ENCODE data around the gene GPATCH8.

GPATCH8 gene

GRCh38 chr17:44448412-44448811 is 54.8 kb downstream of the GPATCH8 start:
- no peak for DNase-seq

- DNase-seq: no peak
Measured at GRCh38 chr17:44444735-44445105, 58.5 kb downstream of the GPATCH8 start.

DNA sequence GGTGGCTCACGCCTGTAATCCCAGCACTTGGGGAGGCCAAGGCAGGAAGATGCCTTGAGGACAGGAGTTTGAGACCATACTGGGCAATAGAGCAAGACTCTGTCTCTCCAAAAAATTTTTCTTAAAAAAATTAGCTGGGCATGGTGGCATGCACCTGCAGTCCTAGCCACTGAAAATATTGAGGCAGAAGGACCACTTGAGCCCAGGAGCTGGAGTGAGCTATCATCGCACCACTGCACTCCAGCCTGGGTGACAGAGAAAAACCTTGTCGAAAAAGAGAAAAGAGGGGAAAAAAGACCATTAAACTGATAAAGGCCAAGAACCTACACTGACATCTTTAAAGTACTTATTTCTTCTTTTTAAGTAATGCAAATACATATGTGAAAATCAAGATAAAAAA is 60.4 kb downstream of the GPATCH8 start:
- no peak for DNase-seq

GRCh38 chr17:44439168-44439567 is 64.0 kb downstream of the GPATCH8 start:
- DNase-seq: no peak

GRCh38 chr17:44438636-44439035 is 64.6 kb downstream of the GPATCH8 start:
- DNase-seq: no peak

DNA sequence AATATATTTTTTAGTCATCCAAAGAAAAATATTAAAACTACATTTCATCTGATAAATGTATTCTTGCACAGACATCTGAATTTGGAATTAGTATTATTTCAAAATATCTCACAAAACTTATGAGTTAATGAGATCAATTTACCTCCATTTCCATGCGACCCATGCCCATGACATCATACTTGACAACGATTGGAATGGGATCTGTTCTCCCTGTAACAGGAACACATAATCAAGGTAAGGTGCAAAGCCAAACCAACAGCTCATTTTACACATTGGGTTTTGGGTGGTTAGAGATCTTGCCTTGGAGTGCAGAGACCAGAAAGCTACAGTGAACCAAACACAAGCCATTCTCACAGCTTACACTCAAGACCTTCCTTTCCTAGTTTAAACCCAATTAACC is 66.9 kb downstream of the GPATCH8 start:
- no peak for DNase-seq

DNA sequence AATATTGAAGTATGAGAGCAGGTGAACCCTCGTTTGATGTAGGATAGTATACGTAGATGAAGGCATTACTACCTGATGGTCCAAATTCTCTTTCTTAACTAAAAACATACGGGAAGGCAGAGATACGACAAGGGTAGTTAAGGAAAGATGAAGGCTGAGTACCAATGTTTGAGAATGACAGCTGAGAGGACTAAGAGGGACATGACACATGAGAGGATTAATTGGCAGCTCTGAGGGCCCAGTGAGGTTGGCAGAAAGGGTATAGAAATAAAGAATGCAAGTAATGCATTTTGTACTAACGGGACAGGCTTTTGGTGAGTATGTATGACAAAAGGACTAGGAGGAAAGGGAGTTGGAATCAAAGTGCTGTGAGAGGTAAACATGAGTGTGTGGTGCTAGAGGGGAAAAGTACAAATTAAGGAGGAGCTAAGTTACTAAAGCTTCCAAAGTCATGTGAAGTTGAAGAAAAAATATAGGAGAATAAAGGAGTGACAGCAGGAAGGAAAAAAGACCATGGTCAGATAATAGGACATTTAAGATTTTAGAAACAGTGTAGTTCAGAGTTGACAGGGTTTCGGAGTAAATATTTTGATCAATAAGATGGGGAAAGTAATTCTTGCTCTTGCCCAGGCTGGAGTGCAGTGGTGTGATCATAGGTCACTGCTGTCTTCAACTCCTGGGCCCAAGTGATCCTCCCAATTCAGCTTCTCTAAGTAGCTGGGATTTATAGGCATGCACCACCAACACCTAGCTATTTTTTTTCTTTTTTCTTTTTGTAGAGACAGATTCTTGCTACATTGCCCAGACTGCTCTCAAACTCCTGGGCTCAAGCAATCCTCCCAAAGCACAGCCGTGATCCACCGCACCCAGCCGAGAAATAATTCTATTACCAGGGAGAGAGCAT is 70.7 kb downstream of the GPATCH8 start:
- no peak for DNase-seq

GRCh38 chr17:44424828-44425461 is 78.3 kb downstream of the GPATCH8 start:
- DNase-seq: no peak

DNA sequence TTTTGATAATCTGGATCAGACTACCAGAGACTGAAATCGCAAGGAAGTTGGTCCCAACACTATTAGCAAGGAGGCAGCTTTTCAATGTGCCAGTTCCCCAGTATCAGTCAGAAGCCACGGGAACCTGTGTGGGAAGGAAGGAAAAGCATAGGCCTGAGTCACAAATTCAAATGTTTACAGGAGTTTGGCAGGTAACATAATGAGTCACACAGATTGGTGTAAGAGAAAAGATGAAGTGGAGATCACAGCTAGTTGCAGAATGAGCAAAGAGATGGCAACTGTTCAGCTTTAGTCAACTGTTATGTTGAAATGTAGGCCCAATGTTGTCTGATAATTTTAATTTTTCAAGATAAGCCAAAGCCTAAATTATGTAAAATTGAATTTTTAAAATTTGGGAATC is 85.7 kb downstream of the GPATCH8 start:
- DNase-seq: no peak

- no peak for DNase-seq
Measured at GRCh38 chr17:44416558-44417289, 86.5 kb downstream of the GPATCH8 start.

DNA sequence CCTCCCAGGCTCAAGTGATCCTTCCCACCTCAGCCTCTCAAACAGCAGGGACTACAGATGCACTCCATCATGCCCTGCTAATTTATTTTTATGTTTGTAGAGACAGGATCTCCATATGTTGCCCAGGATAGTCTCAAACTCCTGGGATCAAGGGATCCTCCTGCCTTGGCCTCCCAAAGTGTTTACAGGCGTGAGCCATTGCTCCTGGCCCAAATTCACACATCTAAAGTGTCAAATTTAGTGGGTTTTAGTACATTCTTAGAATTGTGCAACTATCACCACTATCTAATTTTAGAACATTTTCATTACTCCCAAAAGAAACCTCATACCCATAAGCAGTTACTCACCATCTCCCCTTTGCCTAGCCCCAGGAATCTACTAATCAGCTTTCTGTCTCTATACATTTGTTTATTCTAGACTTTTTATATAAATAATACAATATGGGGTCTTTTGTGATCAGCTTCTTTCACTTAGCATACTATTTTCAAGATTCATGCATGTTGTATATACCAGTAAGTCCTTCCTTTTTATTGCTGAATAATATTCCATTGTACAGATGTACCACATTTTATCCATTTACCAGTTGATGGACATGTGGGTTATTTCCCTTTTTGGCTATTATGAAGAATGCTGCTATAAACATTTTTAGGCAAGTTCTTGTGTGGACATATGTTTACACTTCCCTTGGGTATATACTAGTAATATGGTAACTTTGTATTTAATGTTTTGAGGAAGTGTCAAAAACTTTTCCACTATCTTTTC is 88.6 kb downstream of the GPATCH8 start:
- DNase-seq: no peak

DNA sequence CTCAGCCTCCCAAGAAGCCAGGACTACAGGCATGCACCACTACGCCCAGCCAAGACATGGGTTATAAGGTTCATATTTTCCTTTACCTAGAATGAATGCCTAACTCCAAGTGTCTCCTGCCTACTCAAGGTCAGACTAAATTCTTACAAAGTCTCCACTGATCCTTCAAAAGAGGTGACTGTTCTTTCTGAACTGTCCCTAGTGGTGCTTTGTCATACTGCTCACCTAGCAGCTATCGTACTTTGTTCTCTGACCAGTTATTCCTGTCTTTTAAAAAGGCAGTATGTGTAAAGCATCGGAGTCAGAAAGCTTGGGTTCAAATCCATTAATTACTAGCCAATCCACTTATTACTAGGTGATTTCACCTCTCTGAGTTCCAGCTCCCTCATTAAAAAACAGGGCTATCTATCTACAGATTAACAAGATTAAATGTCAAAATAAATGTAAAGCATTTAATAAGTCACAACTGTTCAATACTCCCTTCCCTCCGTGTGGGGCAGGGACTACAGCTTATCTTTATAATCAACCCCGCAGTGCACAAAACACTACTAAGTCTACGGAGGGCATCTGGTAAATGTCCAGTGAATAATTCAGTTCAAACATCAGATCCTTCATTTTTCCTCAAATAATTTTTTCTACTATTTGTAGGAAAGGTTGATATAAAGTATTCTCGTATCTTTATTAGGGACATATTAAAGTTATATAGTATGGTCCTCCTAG is 93.7 kb downstream of the GPATCH8 start:
- no peak for DNase-seq

DNA sequence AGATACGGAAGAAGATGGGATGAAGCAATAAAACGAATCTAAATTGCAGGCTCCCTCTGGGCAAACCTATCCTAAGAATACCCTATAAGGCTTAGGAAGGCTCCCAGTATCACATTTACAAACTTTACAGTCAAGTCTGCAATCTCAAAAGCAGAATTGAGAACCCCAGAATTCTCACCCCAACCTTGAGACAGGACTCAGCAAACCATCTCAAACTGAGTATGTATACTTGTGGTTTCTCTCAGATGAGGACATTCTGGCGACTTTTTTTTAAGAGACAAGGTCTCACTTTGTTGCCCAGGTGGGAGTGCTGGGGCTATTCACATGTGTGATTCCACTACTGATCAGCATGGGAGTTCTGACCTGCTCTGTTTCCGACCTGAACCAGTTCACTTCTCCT is 94.4 kb downstream of the GPATCH8 start:
- no peak for DNase-seq

GRCh38 chr17:44402564-44403172 is 100.5 kb downstream of the GPATCH8 start:
- DNase-seq: no peak

GRCh38 chr17:44400226-44400847 is 102.9 kb downstream of the GPATCH8 start:
- DNase-seq: peak in 2 of 3 donors; percentile 28 to 42

- DNase-seq: no peak
Measured at GRCh38 chr17:44398692-44399691, 104.2 kb downstream of the GPATCH8 start.

- DNase-seq: no peak
Measured at GRCh38 chr17:44397479-44398440, 105.4 kb downstream of the GPATCH8 start.

DNA sequence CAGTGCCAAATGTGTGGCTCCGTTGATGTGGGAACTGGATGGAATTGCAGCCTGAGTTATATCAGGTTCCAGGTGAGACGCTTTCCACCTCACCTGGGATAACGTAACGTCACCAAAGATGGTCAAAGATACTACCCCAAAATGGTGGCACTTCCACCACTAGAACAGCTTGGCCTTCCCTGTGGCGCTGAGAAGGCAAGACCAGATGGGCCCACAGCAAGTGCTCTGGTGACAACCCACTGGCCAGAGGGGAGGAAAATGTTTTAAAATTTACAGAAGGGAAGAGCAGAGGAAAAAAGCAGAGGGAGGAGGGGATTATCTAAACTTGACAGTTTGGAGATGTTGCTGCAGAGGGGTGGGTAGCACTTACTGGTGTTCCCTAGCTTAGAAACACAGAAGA is 106.3 kb downstream of the GPATCH8 start:
- DNase-seq: no peak

DNA sequence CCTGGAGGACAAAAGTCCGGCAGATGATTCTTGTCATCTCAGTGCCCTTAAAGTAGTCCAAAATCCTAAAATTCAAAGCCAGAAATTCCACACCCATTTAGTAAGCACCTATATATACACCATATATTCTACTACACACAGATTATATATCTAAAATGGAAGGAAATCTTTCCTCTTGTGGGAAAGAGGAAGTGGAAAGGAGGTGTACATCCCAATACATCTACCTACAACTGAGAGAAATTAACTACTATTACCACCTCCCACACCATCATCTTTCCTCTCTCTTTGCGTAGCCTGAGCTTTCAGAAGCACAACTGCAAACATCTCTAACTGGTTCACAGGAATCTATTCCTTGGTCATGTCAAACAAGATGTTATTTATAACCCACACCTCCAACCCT is 108.4 kb downstream of the GPATCH8 start:
- DNase-seq: no peak

Data from suppressor macrophage treated with lipopolysaccharide for 1 hour (primary cell).